Cerebellar nuclear complex (tissue), 1 donor: ENCODE results near the gene KIF1B.
A peak's percentile ranks its signal among the peaks of the same experiment; 100 is the strongest.
"Not testable (repeated sequence)": the region's sequence is repeated elsewhere in the genome, so short reads cannot be mapped to it uniquely, and the experiment has no call there.

Experiments
- DNase-seq, 2 experiments: peaks; one replicate each; lab custom pipeline; 2025; lab: John Stamatoyannopoulos, UW

Gene KIF1B

GRCh38 chr1:10195570-10195969, 14.8 kb upstream of the KIF1B start:
- no peak for DNase-seq

- DNase-seq, result no peak
These were observed 13.4 kb upstream of the KIF1B start for GRCh38 chr1:10196976-10197375.

- peak in 1 of 2 experiments; percentile 42 for DNase-seq
These were observed 9.8 kb upstream of the KIF1B start for GRCh38 chr1:10200620-10201019.

- DNase-seq, result peak in 1 of 2 experiments; percentile 32
These were observed 6.2 kb upstream of the KIF1B start for GRCh38 chr1:10204003-10204642.

- not testable (repeated sequence) for DNase-seq
These were observed 5.2 kb upstream of the KIF1B start for GRCh38 chr1:10205206-10205605.

- DNase-seq, result no peak
These were observed 2.6 kb upstream of the KIF1B start for GRCh38 chr1:10207810-10208209.

- DNase-seq, result no peak
These were observed 1.8 kb upstream of the KIF1B start for GRCh38 chr1:10208537-10208936.

GRCh38 chr1:10209590-10209904, 823 bp upstream of the KIF1B start:
- no peak for DNase-seq

GRCh38 chr1:10210841-10211804, 753 bp downstream of the KIF1B start:
- peak; percentile 39 to 82 for DNase-seq

- DNase-seq, result no peak
These were observed 1.5 kb downstream of the KIF1B start for GRCh38 chr1:10211805-10212410.

- no peak for DNase-seq
These were observed 2.1 kb downstream of the KIF1B start for GRCh38 chr1:10212476-10212875.

- DNase-seq, result no peak
These were observed 2.9 kb downstream of the KIF1B start for GRCh38 chr1:10213186-10213705.

- no peak for DNase-seq
These were observed 5.8 kb downstream of the KIF1B start for GRCh38 chr1:10216090-10216749.

- no peak for DNase-seq
These were observed 7.5 kb downstream of the KIF1B start for GRCh38 chr1:10217748-10218441.

GRCh38 chr1:10220200-10220599, 9.8 kb downstream of the KIF1B start:
- no peak for DNase-seq

- not testable (repeated sequence) for DNase-seq
These were observed 10.3 kb downstream of the KIF1B start for GRCh38 chr1:10220657-10221056.

GRCh38 chr1:10225573-10225972, 15.2 kb downstream of the KIF1B start:
- no peak for DNase-seq

- no peak for DNase-seq
These were observed 18.2 kb downstream of the KIF1B start for GRCh38 chr1:10228528-10228927.

- DNase-seq, result no peak
These were observed 19.5 kb downstream of the KIF1B start for GRCh38 chr1:10229903-10230302.

- DNase-seq, result no peak
These were observed 21.8 kb downstream of the KIF1B start for GRCh38 chr1:10232163-10232562.

- no peak for DNase-seq
These were observed 26.2 kb downstream of the KIF1B start for GRCh38 chr1:10236405-10237156.
